ENCODE results near the gene DUSP10.

Gene DUSP10

GRCh38 chr1:221761354-221762002 is 19.6 kb upstream of the DUSP10 start:
- DNase-seq, result no peak

DNA sequence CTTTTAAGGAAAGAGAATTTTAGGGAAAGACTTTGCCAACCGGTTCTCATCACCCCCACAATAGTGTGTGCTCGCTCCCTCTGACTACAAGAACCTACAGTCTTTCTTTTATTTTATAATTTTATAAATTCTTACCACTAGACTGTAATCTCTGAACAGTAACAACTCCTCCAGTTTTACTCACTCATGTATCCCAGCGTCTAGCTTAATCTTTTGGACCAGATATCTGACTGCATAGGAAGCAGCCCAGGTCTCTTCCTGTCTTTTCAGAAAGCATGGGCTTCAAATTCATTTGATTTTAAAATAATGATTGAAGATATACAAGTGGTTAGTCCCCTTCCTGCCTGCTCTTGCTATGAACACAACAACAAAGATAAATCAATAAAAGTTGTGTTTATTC is 19.0 kb upstream of the DUSP10 start:
- peak; percentile 30 for DNase-seq

GRCh38 chr1:221759436-221759835 is 17.5 kb upstream of the DUSP10 start:
- peak; percentile 52 for DNase-seq

DNA sequence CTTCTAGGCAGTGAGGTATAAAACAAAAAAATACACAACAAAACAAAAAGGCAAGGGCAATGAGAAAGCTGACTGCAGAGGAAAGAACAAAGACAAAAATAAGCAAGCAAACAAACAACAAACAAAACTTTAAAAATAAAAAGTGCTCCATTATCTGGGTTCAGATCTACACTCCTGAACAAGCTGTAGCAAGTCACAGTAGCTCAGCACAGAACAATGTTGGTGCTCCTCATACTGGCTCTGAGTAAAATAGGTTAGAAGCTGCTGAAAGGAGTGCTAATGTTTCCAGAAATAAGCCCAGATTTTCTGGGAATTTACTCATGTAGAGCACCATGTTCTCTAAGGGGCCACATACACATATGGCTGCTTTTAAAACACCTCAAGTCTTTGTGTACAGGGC is 16.6 kb upstream of the DUSP10 start:
- no peak for DNase-seq

GRCh38 chr1:221756830-221757551 is 15.1 kb upstream of the DUSP10 start:
- DNase-seq, result no peak

- no peak for DNase-seq
Observed at GRCh38 chr1:221753828-221754188, 11.9 kb upstream of the DUSP10 start.

DNA sequence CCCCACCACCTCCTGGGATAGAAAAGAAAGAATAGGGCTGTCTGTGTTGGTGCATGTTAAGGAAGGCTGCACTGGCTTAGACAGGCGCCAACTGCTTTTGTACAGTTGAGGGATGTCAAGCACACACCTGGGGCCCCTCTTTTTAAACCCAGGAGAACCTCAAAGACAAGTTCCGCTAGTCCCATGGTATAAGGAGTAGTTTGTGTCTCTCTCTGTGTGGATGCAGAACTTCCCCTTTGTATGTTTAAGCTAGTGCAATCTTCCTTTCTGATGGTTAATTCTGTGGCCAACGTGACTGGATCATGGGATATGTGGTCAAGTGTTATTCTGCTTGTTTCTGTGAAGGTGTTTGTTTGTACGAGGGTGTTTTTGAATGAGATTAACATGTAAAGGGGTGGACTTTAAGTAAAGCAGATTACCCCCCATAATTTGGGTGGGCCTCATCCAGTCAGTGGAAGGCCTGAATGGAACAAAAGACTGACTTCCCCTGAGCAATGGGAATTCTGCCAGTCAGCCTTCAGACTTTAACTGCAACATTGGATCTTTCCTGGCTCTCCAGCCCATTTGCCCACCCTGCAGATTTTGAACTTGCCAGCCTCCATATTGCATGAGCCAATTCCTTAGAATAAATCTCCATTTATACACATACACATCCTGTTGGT is 9.5 kb upstream of the DUSP10 start:
- DNase-seq, result no peak

DNA sequence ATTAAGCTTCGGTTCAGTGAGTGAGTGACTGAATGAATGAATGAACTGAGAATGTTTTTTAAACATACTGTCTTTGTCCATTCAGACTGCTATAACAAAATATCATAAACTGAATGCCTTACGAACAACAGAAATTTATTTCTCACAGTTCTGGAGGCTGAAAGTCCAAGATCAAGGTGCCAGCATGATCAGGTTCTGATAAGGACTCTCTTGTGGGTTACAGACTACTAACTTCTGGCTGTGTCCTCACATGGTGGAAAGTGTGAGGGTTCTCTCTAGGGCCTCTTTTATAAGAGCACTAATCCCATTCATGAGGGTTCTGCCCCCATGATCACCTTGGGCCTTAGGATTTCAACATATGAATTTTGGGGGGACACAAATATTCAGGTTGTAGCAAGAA is 7.1 kb upstream of the DUSP10 start:
- DNase-seq, result no peak

GRCh38 chr1:221747839-221748238 is 6.0 kb upstream of the DUSP10 start:
- no peak for DNase-seq

- no peak for DNase-seq
Observed at GRCh38 chr1:221743416-221744208, 1.7 kb upstream of the DUSP10 start.

DNA sequence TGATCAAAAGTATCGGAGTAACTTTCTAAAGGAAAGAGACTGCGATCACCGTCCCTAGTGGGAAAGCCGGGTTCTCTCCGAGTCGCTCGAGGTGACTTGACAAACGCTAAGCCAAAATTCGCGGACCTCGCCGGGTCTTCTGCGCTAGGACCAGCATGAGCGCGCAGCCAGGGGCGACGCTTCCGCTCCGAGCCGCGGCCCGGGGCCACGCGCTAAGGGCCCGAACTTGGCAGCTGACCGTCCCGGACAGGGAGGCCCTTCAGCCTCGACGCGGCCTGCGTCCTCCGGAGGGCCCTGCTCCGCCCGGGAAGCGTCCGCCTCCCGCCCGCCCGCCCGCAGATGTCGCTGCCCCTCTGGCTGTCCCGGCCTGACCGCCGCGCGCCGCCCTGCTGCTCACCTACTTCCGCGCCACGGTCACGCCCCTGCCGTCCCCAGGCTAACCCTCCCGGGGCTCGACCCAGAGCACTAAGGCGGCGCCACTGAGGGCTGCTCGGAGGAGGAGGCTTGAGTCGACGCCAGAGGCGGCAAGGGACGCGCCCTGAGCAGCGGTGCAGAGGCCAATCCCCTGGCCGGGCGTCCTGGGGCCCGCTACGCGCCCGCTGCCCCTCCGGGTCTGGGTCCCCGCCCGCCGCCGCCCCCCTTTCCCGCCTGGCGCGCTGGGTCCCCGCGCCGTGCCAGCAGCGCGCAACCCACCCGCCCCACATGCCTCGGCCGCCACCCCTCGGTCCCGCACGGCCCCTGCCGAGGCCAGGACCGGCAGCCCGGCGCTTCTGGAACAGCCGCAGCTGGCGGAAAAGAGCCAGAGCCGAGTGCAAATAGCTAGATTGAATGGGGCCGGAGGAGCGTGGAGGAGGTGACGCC is 896 bp upstream of the DUSP10 start:
- peak; percentile 85 for DNase-seq

- DNase-seq, result peak; percentile 24
Observed at GRCh38 chr1:221740993-221741702, 741 bp downstream of the DUSP10 start.

- DNase-seq, result no peak
Observed at GRCh38 chr1:221740369-221740992, 1.4 kb downstream of the DUSP10 start.

- DNase-seq, result no peak
Observed at GRCh38 chr1:221739677-221740025, 2.2 kb downstream of the DUSP10 start.

DNA sequence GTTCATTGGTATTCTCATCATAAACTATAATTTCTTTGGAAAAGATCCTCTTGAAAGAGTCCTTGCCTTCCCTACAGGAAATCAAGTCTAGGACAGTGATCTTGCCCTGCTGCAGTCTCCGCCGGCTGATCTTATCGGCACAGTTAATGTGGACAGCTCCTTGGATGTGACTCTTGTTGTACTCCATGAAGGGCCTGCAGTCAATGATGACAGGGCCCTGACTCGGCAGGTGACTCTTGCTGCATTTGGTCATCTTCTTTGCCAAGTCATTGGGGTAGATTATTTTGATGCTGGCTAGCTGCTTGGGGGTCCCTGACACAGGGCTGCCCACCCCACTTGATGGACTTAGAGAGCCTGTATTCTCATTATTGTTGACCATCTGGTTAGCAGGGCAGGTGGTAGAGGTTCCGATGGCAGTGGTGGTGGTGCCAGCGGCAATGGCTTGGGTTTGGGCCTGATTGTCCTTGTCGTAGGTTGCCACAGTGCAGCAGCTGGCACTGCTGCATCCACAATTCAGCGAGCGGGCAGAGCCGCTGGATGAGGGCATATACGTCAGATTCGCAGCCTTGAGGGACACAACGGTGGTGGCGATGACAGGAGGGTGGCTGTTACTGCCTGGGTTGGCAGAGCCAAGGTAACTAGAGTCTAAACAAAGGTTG is 2.7 kb downstream of the DUSP10 start:
- no peak for DNase-seq

GRCh38 chr1:221736714-221737113 is 5.2 kb downstream of the DUSP10 start:
- DNase-seq, result no peak

DNA sequence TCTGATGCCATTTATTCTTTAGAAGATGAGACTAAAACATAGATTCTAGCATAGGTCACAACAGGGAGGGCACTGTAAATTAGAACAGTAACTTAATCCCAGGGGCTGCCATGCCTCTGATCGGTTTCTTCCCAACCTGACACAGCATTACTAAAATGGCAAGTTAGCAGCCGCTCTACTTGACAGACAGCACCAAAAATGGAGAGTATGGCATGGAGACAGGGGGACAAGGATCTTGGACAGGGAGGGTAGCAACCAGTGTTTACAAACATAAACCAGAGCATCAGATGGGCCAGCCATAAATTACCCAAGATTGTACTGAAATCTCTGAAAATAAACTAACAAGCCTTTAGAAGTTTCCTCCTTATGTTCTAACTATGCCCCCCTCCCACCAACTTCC is 5.9 kb downstream of the DUSP10 start:
- DNase-seq, result no peak

- DNase-seq, result no peak
Observed at GRCh38 chr1:221734187-221734586, 7.7 kb downstream of the DUSP10 start.

DNA sequence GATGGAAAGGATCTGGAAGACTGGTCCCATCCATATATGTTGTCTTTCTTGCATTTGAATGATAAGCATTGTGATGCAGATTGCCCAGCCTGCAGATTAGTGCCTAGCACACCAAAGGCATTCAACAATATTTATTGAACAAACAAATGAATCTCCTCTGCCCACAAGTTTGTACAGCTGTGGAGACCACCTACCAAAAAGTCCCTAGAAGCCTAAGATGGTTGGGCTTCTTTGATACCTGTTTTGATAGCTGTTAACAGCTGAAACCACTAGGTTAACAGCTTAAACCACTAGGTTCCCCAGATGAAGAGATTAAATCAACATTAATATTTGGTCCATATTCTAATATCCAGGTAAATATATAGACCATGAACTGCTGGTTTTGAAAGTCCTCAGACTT is 9.8 kb downstream of the DUSP10 start:
- DNase-seq, result no peak

DNA sequence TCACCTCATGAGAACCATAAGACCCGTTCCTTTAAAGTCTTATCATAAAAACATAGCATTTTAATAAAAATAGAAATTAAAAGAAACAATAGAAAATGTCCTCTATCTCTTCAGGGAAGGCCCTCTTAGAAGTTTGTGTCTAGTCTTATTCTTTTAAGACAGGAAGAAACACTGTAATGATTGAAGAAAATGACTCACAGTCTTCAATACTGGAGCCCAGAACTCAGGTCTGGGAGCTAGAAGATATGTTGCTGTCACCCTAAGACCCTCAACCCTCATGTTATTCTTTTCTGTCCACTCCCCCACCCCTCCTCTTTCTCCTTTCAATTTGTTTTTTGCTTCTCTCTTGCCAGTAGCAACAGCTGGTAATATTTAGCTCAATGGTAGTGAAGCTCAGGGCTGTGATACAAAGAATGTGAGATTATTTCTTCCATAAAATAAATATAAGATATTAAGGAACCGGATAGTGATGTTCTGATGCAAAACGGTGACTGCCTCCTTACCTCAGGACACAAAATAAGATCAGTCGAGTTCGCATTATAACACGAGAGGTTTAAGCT is 12.0 kb downstream of the DUSP10 start:
- no peak for DNase-seq
